OCI-M2 (cell line): ENCODE data around the gene UMODL1.

ENCODE experiments used
- DNase-seq: peaks from one replicate; lab custom pipeline; 2025; ENCODE audit not compliant: unreplicated experiment; lab: John Stamatoyannopoulos, UW

The UMODL1 gene

DNA sequence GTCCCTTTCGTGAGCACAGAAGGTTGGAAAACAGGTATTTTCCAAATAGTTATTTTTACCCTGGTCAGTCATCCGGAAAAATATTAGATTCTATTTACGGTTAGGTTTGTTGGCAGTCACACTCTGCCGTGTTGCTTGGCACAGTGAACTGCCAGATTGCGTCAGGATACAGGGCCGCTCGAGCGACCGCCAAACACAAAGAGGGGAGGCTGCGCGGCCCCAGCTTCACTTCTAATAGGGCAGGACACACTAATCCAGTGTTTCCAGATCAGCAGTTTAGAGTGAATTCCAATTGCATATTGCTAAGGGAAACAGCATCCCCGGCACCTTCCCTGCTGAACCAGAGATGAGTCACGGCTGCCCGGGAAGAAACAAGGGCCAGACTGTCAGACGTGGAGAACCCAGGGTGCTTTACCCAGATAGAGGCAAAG is 22.9 kb downstream of the UMODL1 start:
- no peak for DNase-seq

DNA sequence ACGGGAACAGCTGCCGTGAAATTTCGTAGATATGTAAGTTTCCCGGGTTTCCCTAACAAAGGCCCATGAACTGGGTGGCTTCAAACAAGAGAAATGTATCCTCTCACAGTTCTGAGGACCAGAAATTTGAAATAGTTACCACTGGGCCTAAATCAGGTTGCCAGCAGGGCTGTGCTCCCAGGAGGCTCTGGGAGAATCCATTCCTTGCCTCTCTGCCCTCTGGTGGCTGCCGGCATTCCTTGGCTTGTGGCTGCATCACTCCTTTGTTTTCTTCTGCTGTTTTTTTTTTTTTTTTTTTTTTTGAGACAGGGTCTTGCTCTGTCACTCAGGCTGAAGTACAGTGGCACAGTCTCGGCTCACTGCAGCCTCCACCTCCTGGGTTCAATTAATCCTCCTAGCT is 23.7 kb downstream of the UMODL1 start:
- no peak for DNase-seq

DNA sequence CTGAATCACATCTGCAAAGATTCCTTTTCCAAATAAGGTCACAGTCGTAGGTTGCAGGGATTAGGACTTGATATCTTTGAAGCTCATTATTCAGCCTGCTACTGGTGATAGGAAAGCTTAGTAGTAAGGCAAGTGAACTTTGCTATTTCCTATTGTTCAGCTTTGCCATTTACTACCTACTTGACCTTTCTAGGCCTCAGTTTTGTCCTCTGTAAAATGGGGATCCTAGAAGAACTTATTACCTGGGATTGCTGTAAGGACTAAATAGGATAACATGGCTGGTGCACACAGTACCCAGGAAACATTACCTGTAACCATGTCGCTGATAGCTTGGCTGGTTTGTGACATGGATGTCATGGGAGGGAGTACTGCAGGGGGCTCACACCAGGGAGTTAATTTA is 24.5 kb downstream of the UMODL1 start:
- DNase-seq = no peak

DNA sequence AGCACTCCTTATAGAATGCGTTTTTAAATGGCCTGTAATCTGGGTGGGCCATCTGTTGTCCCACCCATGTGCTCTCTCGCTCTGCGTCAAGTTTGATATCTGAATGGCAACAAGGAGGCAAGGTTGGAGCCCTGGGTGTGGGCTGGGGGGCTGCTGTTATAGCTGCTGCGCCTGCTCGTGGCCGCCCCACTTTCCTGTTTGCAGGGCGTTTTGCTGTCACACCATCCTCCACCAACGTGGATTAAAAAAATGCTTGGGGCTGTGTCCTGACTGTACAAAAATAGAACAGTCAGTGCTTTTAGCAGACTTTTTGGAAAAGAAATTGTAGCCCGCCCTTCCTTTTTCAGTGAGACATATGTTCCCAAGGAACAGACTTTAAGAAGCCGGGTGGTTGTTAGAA is 25.4 kb downstream of the UMODL1 start:
- DNase-seq = no peak

DNA sequence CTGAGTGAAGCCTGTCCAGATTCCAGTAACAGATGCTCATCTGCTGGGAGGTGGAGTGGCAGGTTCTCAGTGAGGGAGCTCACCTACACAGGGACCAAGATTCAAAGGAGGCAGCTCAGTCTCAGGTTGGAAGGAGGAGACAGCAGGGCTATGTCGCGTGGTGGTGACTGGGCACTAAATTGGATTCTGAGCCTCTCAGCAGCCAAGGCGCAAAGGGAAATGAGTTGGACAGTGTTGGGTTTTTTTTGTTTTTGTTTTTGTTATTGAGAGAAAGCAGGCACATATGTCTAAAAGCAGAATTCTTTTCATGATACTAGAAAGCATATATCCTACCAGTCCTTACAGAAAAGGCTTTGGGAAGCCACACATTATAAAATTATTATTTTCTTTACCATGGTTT is 26.2 kb downstream of the UMODL1 start:
- DNase-seq = no peak

DNA sequence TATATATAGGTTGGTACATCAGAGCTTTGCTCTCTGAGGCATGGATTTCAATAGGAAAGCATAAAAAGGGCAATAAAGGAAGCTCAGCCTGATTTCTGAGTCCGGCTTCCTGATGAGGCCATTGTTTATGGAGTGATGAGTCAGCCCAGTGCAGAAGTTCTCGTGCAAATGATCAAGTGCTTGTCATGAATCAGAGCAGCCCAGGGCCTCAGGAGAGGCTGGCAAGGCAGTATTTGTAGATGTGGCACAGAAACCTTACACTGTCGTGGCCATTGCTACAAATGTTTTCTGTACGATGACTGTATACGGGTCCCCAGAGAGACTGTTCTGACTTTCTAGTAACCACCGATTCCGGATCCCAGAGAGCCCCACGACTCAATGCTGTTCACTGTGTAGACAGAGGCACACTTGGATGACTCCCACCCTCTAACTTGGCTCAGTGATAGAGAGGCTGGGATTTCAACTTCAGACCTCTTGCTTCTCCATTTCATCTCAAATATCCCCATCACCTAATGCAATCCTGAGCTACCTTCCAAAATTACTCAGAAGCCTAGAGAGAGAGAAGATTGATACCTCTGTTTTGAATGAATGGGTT is 26.8 kb downstream of the UMODL1 start:
- no peak for DNase-seq

DNA sequence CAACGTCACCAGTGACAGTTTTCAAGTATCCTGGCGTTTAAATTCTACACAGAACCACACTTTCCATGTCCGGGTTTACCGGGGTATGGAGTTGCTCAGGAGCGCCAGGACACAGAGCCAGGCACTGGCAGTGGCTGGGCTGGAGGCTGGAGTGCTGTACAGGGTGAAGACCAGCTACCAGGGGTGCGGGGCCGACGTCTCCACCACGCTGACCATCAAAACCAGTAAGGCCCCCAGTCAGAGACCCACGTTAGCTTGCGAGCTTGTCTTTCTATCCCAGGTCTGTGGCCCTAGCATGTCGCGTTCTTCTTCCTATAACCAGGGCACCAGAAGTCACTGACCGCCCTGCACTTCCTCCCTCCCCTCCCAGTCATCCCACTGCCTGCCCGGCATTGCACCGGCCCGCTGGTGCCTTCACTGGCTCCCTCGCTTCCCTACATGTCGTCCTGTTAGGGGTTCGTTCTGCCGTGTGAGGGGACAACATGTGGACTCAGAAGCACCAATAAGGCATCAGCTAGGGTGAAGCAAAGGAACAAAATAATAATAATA is 27.9 kb downstream of the UMODL1 start:
- DNase-seq = no peak

DNA sequence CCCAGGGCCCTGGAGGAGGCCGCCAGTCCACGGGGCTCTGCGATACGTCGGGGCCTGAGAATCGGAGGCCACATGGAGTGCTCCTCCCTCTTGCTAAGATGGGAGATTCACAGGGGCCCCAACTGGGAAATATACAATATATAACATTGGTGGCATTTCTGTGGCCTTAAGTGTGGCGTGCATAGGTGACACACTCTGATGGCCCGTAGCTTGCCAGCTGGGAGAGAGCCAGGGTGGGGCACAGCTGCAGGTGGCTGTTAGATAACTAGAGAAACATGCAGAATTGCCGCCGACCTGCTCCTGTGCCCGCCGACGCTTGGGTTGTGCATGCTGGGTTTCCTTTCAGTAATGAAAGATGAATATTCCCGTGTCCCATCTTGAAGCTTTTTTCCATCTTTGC is 30.1 kb downstream of the UMODL1 start:
- no peak for DNase-seq

DNA sequence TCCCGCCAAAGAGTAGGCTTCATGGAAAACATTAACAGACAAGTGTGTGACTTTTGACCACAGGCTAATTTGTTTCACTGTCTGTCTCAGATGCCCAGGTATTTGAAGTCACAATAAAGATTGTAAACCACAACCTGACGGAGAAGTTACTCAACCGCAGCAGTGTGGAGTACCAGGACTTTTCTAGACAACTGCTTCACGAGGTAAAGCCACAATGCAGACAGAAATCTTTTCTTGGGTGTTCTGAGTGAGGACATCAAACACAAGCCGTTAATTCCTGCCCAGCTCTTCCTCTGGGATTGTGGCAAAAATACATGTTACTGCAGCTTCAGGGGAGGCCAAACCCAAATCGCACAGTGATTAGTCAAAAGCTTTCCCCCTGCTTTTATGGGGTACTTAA is 31.0 kb downstream of the UMODL1 start:
- no peak for DNase-seq

DNA sequence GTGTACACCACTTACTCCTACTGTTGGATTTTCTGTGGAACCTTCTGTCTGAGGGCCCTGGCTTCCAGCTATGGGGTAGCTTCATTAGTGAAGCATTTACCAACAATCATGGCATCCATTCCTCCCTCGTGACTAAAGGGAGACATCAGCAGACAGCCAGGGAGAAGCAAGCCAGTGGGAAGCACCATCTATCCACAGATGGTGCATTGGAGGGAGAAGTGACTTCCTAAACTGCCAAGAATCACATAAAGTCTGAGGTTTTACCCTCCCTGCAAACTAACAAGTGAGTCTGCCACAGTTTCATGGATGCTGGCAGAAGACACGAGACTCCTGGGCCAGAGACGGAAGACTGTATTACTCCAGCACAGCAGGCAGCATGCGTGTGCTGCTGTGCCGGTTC is 31.4 kb downstream of the UMODL1 start:
- DNase-seq = no peak

DNA sequence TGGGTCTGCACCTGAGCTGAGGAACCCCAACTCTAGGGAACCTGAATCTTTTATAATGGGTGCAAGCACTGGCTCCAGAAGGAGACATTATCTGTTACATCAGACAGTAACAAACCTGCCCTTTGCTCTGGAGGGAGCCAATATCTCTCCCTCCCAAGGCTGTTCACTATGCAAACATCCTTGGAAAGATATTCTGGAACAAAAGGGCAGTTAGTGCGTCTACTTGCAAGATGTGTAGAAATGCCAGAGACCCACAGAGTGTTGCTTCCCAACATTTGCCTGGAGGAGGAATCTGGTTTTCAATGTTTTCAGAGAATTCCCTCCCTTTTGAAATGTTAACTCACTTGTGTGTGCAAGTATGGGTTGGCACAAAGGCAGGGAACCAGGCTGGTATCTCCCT is 31.9 kb downstream of the UMODL1 start:
- DNase-seq = no peak

DNA sequence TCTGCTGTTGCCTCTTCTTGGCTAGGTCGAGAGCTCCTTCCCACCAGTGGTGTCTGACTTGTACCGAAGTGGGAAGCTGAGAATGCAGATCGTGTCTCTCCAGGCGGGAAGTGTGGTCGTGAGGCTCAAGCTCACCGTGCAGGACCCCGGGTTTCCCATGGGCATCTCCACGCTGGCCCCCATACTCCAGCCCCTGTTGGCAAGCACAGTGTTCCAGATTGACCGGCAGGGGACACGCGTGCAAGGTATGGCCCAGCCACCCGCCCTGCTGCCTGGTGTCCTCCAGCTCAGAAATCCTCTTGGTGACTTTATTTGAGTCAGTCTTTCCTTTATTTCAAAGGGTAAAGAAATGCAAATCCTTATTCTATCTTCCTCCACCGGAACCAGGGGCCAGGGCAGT is 32.7 kb downstream of the UMODL1 start:
- no peak for DNase-seq

DNA sequence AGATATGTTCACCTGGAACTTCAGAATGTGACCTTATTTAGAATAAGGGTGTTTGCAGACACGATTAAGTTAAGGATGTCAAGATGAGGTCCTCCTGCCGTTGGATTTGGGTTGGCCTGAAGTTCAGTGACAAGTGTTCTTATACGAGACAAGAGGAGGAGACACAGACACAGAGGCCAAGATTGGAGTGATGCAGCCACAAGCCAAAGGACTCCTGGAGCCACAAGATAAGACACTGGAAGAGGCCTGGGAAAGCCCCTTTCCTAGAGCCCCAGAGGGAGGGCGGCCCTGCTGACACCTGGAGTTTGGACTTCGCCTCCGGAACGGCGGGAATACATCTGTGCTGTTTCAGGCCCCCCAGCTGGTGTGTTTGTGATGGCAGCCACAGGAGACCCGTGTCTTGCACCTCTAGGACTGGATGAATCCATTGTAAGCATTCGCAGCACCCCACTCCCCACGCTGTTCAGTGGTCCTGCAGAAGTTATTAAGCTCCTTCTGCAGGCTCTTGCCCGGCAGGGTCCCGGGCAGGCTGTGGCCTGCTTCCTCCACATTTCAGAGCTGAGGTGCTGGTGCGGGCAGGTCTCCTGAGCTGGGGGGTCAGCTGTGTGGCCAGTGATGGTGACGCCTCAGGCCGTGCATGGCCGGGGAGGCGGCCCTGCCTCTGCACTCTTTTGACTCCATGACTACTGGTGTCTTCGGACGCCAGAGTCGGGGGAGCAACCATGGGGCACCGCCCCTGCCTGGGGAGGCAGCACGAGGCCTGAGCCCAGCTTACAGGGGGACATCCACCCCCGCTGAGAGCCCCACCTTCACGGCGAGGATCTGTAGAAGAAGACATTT is 34.6 kb downstream of the UMODL1 start:
- no peak for DNase-seq

DNA sequence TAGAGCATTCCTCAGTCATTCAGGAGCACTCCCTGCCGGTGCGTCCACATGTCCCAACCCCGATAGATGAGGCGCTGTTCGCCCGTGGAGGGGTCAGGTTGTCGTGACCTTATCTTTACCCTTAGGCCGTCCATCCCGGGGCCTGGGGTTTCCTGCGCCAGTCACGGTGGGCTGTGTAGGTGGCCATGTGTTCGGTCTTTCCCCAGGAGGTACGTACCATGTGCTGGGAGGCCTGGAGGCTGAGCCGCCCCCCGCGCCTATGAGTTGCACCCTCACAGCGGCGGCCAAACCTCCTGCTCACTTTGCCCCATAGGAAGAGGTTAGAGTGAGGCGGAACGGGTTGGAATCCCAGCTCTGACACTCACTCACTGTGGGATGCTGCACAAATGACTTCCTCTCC is 35.3 kb downstream of the UMODL1 start:
- DNase-seq = no peak

DNA sequence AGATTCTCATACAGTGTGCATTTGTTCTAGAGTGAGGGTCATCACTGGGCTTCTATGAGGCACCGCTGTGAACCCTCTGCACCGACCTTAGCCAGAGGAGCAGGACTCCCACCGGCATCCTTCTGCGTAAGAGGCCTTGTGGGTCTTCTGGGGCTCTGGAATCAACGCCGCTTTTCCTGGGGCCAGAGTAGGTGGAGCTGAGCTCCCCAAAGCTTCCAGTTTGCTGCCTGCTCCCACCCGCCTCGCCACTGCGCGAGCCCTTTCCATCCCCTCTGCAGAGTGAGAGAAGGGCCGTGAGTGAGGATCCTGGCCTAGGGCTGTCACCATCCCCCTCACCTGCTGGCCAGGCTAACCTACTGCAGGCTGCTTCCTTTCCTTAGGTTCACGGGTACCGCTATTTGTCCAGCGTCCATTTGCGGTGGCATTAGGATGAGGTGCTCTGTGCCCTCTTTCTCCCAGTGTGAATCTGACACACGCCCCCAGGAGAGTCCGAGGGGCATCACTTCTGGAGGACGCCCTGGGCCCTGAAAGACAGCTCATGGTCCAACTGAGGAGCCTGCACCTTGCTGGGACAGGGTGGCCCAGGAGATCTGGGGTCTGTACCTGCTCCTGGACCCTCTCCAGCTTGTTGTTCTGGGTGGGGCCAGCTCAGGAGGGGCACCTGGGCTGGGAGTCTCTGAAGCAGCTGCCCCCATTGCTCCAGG is 36.2 kb downstream of the UMODL1 start:
- DNase-seq = no peak

DNA sequence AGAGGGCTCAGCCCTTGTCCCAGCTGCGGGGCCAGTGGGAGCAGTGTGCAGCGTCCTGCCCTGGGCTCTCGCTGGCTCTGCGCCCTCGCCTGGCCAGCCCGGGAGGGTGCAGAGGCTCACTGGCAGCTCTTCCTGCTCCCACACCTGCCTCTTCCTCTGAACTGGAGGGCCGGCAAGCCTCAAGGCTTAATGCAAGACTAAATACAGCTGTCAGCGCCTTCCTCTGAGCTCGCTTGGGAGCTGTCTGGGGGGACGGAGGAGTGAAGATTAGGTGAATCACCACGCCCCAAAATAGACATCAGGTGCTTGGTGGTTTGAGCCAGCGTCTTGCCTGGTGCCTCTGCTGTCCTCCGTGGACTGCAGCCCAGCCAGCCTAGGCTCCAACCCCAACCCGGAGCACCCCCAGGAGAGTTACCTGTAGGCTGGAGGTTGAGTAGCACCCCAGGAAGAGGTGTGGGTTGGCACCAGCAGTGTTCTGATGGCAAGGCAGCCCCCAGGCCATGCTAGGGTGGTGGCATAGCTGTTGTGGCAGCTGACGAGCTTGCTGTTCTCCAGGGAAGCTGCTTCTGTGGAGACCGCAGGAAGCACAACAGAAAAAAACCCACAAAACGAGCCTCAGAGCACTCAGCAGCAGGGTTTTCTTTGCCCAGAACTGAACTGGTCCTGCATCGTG is 36.9 kb downstream of the UMODL1 start:
- DNase-seq = peak; percentile 33

DNA sequence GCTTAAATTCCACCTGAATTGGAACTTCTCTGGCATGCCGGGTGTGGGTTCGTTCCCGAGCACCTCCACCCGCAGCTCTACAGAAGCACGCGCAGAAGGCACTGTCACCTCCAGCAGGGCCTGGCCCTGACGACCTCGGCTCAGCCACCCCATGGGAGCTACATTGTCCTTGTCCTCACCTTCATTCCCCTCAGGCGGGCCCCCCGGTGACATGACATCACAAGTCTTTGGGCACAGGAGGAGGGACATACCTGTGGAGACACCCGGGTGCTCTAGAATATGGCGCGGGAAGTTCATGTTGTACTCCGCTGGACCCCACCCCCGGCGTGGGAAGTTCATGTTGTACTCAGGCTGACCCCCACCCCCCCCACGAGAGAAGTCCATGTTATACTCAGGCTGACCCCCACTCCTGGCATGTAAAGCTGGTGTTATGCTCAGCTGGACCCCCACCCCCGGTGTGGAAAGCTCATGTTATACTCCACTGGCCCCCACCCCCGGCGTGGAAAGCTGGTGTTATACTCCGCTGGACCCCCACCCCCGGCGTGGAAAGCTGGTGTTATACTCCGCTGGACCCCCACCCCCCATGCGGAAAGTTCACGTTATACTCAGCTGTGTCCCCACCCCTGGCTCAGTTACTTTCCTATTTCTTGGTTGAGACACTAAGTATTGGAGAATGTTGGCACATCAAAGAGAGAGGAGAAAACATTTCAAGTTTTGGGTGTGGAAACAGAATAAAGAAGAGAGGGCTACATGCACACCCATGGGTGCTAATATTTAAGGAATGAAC is 37.6 kb downstream of the UMODL1 start:
- DNase-seq = no peak

DNA sequence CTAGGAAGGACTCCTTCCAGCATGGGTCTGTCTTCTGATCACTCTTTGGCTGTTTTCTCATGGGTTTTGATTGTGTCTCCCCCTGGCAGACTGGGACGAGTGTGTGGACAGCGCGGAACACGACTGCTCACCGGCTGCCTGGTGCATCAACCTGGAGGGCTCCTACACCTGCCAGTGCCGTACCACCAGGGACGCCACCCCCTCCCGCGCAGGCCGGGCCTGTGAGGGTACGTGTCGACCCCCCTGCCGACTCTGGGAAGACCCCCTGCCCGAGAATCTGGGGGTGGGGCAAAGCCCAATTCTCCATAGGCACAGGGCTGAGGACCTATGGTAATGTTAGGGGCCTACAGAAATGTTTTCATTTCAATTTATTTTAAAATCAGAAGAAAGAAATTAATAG is 38.4 kb downstream of the UMODL1 start:
- no peak for DNase-seq

DNA sequence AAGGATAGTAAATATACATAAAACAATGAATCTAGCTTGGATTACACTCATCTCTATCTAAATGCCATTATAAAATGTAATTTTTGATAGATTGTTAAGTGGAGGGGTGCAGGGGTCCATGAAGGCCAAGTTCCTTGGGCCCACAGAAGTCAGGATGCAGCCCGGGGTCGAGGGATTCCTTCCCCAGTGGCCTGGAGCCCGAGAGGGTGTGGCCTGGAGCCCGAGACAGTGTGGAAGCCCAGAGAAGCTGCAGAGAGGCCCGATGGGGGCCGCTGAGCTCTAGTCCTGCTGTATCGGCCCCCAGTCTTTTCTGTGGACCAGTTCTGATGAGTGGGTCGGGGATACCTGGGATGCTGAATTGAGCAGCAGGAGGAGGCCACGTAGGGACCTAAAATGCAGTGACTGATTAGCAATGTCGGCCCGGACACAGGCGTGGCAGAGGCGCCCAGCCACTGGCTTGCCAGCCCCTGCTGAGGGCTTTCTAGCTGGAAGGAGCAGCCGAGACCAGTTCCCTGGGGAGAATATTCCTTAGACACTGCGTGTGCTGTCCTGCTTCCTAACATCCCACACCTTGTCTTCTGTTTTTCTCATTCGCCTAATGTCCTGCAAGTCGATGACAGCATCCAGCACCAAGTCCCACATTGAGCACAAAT is 38.9 kb downstream of the UMODL1 start:
- no peak for DNase-seq
